Endothelial cell of umbilical vein (primary cell): ENCODE results near the gene IDI2.

ENCODE experiments used
- CTCF ChIP-seq, 2 donors: IDR thresholded peaks; 1 replicate in 1 of 2; 2 replicates in 1 of 2; pipeline ENCODE4 v1.5.1; 2011; ENCODE audit warnings: low read length in 2 of 2, mild to moderate bottlenecking in 2 of 2, moderate library complexity in 2 of 2, control low read depth in 1 of 2, inconsistent platforms in 1 of 2, low read depth in 1 of 2; ENCODE audit not compliant: insufficient read depth in 1 of 2; ENCODE audit errors: extremely low read depth in 1 of 2
- EZH2 ChIP-seq: IDR thresholded peaks from 2 replicates; pipeline ENCODE4 v1.6.1; 2012; ENCODE audit warnings: borderline replicate concordance, low read depth, mild to moderate bottlenecking, moderate library complexity, low read length, inconsistent platforms; ENCODE audit not compliant: severe bottlenecking
- POLR2A ChIP-seq: IDR thresholded peaks from 2 replicates; pipeline ENCODE4 v1.6.1; 2012; ENCODE audit warnings: low read depth, mild to moderate bottlenecking, control low read depth, low read length
- POLR2AphosphoS5 ChIP-seq: IDR thresholded peaks from 2 replicates; pipeline ENCODE4 v1.6.1; 2012; ENCODE audit warnings: low read depth, mild to moderate bottlenecking, control low read depth, low read length, moderate library complexity; ENCODE audit not compliant: insufficient read depth

- TF ChIP-seq CTCF (IDR thresholded peaks at IDR 0.05; ENCODE audit: extremely low read depth in 1 of 2, insufficient read depth in 1 of 2, low read depth in 1 of 2, low read length in 2 of 2), result no peak
- TF ChIP-seq POLR2A, result no peak
- no peak for TF ChIP-seq EZH2
- TF ChIP-seq POLR2AphosphoS5, result no peak
Measured at GRCh38 chr10:988667-989545, 36.8 kb downstream of the IDI2 start.
